ENCODE results near the gene HCN1.
A peak's percentile ranks its signal among the peaks of the same experiment; 100 is the strongest.

Gene HCN1

DNA sequence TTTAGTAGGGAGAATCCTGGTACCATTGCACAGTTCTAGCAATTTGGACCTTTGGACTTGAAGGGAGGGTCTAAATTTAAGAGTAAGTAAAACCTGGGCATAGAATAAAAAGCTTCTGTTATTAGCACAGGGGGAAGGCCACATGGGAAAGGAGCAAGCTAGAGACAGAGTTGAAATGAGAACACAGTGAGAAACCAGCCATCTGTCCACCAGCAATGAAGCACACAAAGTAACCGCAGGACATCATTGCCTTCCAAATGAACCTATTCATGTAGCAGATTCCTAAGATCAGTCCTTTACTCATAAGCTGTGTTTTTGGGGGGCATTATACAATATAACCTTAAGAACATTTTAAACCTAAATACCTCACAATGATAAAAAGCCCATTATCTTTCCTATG, 407.4 kb downstream of the HCN1 start:
- DNase-seq (ENCODE audit: low spot score) = no peak

DNA sequence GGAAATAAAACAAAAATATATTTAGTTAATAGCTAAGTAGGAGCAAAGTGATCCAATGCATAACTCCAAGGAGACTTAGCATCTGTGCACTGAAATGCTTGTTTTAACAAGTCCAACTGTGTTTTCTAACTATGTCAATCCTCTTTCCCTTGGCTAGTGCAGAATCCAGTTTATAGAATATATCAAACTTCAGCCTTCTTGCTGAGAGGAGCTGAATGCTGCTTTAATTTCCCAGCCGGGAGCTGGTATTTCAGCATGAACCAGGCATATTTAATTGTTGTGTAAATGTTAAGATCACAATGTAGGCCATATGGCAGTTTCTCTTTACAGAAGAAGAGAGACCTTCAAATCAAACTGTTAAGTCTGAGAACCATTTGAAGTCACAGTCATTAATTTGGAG, 411.7 kb downstream of the HCN1 start:
- DNase-seq (ENCODE audit: low spot score) = no peak

DNA sequence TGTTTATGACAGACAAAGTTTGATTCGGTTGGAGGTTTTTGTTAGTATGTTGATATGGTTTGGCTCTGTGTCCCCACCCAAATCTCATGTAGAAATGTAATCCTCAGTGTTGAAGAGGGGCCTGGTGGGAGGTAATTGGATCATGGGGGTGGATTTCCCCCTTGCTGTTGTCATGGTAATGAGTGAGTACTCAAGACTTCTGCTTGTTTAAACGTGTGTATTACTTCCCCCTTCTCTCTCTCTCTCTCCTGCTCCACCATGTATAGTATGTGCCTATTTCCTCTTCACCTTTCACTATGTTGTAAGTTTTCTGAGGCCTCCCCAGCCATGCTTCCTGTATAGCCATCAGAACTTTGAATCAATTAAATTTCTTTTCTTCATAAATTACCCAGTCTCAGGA, 415.1 kb downstream of the HCN1 start:
- no peak for DNase-seq (ENCODE audit: low spot score)

DNA sequence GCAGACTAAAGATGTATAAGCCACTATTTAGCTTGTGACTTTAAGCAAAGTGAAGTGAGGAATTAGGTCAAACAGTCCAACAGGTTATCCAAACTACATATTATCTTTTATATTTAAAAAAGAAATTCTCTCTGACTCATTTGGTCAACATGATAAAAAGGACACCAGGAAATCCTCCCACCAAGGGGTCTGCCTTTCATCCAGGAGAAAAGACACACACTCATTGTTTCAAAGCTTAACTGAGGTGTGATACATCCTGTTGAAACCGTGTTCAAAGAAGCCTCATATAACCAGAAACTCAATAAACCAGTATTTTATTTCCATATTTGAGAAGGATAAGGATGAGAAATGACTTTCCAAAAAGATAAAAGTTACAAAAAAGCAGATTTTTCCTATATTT, 417.1 kb downstream of the HCN1 start:
- no peak for DNase-seq (ENCODE audit: low spot score)

DNA sequence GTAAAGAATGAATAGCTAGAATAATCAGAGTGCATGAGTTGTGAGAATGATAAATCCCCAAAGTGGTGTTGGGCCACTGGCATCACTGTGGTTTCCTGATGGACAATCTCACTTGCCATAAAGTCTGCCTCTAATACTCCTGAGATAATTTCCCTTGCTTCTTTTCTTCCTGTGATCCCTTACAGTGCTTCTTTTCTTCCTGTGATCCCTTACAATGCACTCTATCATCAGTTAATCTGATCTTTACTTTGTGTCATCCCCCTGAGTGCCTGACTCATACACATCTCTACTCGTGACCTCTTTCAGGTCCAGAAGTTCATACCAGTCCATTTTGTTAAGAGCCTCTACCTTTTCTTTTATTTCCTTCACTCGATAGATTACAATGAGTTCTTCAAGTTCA, 418.3 kb downstream of the HCN1 start:
- DNase-seq (ENCODE audit: low spot score) = no peak

DNA sequence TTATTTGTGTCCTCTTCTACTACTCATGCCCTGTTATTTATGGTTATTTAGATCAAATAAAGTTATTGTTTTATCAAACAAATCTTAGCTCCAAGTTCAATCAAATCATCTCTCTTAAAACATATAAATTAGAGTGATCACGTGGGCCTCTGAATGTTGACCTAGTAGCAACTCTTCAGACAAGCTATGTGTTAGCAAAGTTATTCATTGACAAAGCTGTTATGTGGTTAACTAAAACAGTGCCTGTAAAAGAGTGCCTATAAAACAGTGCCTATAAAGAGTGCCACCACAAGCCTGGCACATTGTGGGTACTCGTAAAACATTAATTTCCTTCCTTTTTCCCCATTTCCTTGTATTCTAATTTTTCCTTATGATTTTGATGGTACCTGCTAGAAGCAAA, 421.9 kb downstream of the HCN1 start:
- DNase-seq (ENCODE audit: low spot score) = no peak

DNA sequence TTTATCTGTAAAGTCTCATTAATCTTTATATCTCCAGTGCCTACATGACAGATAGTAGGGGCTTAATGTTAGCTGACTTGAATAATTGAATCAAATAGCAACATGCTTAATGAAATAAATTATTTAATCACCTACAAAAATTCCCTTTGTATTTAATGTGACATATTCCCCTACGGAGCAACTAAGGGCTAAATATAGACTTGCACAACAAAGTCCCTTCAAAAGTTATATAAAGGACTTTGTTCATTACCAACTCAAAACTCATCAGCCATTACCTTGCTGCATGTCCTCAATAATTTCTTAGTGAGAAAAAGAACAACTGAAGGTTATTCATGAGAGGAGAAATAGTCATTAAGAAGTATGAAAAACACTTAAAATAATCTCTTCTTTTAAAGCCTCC, 424.6 kb downstream of the HCN1 start:
- no peak for DNase-seq (ENCODE audit: low spot score)

DNA sequence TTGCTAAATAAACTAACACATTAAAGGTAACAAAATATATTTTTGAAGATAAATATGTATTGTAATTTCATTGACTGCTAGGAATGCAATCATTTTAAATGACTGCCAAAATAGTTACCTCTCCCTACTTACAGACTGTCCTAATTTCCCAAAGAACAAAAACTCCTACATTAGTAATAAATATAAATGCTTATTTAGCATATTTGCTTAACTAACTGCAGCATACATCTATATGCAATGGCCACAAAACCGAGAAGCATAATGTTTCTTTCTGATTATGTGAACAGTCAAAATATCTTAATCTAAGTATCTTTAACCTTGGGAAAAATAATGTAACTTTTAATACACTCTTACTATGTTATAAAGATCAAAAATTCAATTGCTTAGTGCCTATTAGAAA, 431.7 kb downstream of the HCN1 start:
- no peak for DNase-seq (ENCODE audit: low spot score)

DNA sequence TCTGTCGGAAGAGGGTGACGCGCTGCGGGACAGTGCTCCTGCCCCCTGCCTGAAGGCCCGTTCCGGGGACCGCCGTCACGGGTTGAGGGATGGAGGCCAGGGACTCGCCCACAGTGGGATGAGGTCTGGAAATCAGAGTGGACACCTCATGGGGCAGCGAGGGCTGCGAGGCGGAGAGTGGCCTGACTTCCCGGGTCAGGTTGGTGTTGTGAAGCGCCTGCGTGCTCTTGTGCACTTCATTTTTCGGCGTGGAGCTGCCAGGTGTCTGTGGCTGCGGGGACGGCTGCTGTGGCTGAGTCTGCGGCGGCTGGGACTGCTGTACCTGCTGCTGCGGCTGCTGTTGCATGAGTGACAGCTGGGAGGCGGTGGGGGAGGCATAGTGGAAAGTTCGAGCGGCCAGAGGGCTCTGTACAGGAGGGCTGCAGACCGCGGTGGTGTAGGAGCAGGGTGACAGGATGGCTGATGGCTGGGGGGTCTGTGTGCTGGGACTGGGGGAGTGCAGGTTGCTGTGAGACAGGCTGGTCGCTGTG, 434.1 kb downstream of the HCN1 start:
- peak; percentile 5 for DNase-seq (ENCODE audit: low spot score)

DNA sequence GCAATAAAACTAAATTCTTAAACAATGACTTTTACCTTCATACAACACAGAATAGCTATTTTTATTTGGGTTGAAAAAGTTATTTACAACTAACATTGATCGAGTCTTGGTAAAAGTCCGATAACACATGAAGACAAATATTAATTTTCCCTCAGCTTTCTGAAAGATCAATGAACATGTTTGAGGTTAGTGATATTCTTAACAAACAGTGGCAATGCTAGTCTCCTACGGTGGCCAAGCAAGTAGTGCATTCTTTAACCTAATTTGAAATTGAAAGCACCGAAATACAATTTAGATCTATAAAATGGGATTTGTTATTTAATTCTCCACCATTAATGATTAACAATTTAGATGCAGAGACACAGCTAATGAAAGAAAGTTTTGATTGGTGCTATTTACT, 435.1 kb downstream of the HCN1 start:
- DNase-seq (ENCODE audit: low spot score) = no peak

DNA sequence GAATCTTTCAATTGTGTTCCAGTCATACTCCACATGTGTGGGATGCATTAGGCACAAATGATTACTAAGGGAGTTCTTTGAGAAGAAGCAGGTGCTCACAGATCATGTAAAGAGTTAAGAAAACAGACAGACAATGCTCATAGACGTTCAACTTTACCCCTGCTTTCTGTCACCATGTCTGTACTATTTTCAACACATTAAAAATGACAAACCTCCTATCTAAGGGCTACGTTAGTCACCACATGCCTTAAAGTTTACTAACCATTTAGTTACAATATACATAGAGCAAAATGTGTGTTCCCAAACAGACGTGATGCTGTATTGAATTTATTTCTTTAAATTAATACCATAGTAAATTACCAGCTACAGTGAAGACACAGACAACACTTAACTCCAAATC, 435.9 kb downstream of the HCN1 start:
- no peak for DNase-seq (ENCODE audit: low spot score)

DNA sequence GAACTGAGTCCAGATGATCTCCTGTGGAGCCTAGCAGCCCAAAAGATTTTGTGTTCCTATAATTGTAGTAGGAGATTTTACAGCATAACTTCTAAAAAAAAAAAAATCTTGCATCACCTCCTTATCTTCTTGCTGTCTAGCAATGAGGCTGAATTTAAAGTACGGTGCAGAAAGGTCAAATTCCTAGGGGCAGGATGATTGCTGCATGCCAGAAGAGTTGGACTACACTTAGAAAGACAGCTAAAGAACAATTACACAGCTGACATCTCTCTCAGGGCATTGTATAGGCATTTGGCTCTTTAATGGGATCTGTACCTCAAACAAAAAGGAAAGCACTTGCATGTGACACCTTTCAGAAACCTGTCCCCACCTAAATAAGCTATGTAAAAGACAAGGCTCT, 443.2 kb downstream of the HCN1 start:
- DNase-seq (ENCODE audit: low spot score) = no peak

DNA sequence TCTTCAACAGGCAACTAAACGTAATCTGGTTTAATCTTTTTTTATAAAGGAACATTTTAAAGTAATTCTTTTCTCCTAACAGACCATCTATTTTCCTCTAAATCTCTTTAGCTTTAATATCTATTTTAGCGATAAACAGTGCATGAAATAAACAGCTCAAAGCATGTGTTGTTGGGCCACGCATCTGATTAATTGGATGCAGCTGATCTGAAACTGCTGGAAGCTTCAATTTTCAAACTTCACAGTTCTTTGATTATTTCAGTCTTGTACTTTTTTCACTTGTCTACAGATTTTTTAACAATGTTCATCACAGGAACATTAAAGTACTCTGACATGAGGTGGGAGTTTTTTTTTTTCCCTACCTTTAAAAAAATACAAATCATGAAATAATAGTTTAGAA, 443.6 kb downstream of the HCN1 start:
- no peak for DNase-seq (ENCODE audit: low spot score)

DNA sequence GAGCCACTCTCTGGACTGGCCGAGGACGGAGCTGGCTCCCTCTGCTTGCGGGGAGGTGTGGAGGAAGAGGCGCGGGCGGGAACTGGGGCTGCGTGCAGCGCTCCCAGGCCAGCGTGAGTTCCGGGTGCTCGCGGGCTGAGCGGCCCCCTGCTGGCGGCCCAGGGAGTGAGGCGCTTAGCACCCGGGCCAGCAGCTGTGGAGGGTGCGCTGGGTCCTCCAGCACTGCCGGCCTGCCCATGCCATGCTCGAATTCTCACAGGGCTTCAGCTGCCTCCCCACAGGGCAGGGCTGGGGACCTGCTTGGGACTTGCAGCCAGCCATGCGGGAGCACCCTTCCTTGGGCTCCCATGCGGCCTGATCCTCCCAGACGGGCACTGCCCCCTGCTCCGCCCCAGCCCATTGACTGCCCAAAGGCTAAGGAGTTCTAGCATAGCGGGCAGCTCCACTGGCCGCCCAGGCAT, 470.6 kb downstream of the HCN1 start:
- peak; percentile 15 for DNase-seq (ENCODE audit: low spot score)

DNA sequence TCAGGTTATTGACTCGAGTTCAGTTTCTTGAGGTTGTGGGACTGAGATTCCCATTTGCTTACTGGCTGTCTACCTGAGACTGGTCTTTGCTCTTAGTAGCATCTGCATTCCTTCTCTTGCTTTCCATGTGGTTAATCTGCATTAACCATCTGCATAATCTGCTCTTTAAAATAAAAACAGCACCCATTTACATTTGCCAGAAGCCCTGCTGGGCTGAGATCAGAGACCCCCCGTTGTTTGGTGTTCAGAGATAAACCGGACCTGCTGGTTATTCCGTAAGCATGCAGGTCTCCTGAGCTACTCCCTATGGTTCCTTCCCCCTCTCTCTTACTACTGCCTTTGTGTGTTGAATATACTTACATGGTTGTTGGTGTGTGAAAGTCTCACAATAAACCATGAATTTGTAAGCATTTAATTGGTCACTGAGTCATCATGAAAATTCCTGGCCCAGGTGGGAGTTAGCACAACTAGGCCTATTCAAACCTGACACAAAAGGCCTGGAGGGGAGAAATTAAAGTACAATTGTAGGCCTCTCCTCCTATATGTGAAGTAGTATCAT, 490.7 kb downstream of the HCN1 start:
- DNase-seq (ENCODE audit: low spot score) = no peak

Data from D341Med (cell line).